22Rv1 (cell line): ENCODE data around the gene NKG7.

ENCODE experiments used
- CTCF ChIP-seq: fragments of 450-650 bp; IDR thresholded peaks from 2 replicates; pipeline ENCODE4 v1.5.1; 2017; ENCODE audit warnings: mild to moderate bottlenecking
- ZFX ChIP-seq: fragments of 450-650 bp; IDR thresholded peaks from 2 replicates; pipeline ENCODE4 v1.6.1; 2017; ENCODE audit warnings: antibody characterized with exemption, borderline replicate concordance

GRCh38 chr19:51386882-51387520 lies 14.5 kb upstream of the NKG7 start:
- TF ChIP-seq CTCF (no peak), ZFX (no peak)
